DND-41 (cell line): ENCODE results near the gene AEBP2.

ENCODE experiments used
- EZH2 ChIP-seq: IDR thresholded peaks from 3 replicates; pipeline ENCODE4 v1.6.1; 2012; ENCODE audit warnings: borderline replicate concordance, low read depth, mild to moderate bottlenecking, moderate library complexity, low read length, inconsistent platforms; ENCODE audit not compliant: severe bottlenecking
- TF ChIP-seq, protein P1 (sequence below): IDR thresholded peaks from 2 replicates; pipeline ENCODE4 v1.5.1; 2012; ENCODE audit warnings: borderline replicate concordance, low read length, moderate library complexity, mild to moderate bottlenecking; ENCODE audit not compliant: poor library complexity, severe bottlenecking; ENCODE audit errors: extremely low read depth

DNA sequence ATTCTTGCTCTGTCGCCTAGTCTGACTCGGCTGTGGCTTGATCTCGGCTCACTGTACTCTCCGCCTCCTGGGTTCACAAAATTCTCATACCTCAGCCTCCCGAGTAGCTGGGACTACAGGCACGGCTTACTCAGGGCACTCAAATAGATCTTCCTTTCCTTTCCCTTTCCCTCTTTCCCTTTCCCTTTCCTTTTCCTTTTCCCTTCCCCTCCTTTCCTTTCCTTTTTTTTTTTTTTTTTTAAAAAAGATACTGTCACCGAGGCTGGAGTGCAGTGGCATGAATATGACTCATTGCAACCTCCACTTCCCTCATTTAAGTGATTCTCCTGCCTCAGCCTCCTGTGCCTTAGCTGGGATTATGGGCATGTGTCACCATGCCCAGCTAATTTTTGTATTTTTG is 86.0 kb downstream of the AEBP2 start:
- TF ChIP-seq, protein P1, sequence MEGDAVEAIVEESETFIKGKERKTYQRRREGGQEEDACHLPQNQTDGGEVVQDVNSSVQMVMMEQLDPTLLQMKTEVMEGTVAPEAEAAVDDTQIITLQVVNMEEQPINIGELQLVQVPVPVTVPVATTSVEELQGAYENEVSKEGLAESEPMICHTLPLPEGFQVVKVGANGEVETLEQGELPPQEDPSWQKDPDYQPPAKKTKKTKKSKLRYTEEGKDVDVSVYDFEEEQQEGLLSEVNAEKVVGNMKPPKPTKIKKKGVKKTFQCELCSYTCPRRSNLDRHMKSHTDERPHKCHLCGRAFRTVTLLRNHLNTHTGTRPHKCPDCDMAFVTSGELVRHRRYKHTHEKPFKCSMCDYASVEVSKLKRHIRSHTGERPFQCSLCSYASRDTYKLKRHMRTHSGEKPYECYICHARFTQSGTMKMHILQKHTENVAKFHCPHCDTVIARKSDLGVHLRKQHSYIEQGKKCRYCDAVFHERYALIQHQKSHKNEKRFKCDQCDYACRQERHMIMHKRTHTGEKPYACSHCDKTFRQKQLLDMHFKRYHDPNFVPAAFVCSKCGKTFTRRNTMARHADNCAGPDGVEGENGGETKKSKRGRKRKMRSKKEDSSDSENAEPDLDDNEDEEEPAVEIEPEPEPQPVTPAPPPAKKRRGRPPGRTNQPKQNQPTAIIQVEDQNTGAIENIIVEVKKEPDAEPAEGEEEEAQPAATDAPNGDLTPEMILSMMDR = no peak
- no peak for TF ChIP-seq EZH2
